Testis (tissue), 3 donors: ENCODE data around the gene PRMT3. TPM values are rescaled to one million over a fixed set of nuclear protein-coding genes. Genes with fewer than 3 reads are reported as not detected.

Experiments used
- DNase-seq: peaks from one replicate; pipeline ENCODE4 v3.0.0-alpha.2; 2019
- H3K27ac ChIP-seq, 2 donors: fragments of 200-600 bp; sonication (generic); one replicate each; pipeline ENCODE4 v1.5.1; 2019
- H3K27me3 ChIP-seq: fragments of 200-600 bp; sonication (generic); one replicate; pipeline ENCODE4 v1.5.1; 2019
- H3K36me3 ChIP-seq: fragments of 200-600 bp; sonication (generic); one replicate; pipeline ENCODE4 v1.5.1; 2017; ENCODE audit warnings: low read depth; ENCODE audit errors: missing control alignments
- H3K4me1 ChIP-seq: fragments of 200-600 bp; sonication (generic); one replicate; pipeline ENCODE4 v1.5.1; 2019
- H3K4me3 ChIP-seq, 2 donors: fragments of 200-600 bp; sonication (generic); one replicate each; pipeline ENCODE4 v1.5.1; 2017 to 2019
- H3K9me3 ChIP-seq: fragments of 200-600 bp; sonication (generic); one replicate; pipeline ENCODE4 v1.5.1; 2017
- POLR2A ChIP-seq: fragments of 450-650 bp; IDR thresholded peaks from one replicate; pipeline ENCODE4 v1.6.1; 2017; ENCODE audit warnings: antibody characterized with exemption, mild to moderate bottlenecking, moderate library complexity
- WGBS, 2 donors: methylation state at CpG; one replicate each; pipeline ENCODE4 v1.1.5; 2018; 5-methylcytosine and 5-hydroxymethylcytosine counted together
- intact Hi-C: fragments of 100-400 bp; cut with DNase I; formaldehyde crosslinking; loops from one replicate; pipeline ENCODE4 v1.15.1; 2023; ENCODE audit warnings: low total_unique reads
- polyA plus RNA-seq: library from polyadenylated mRNA; stranded (reverse); fragments of 350-450 nt; fragmentation: Illumina TruSeq; extraction: RNeasy Lipid Tissue Mini Kit (QIAGEN cat#74804); gene quantifications from one replicate; pipeline ENCODE4 v1.2.3, GENCODE V29; 2014; ENCODE audit warnings: low read depth, low replicate concordance; ENCODE audit not compliant: insufficient read depth
- total RNA-seq, 2 donors: library from RNA; depleted of rRNA; stranded (reverse); fragments of >200 nt; gene quantifications; one replicate each; pipeline ENCODE4 v1.2.3, GENCODE V29; 2016
- TF ChIP-seq, protein P1 (sequence below), 3 experiments: fragments of 450-650 bp in 2 of 3; fragments of 200-600 bp in 1 of 3; sonication (generic) in 1 of 3; IDR thresholded peaks; one replicate each; pipeline ENCODE4 v1.5.1; 2016 to 2019; ENCODE audit warnings: antibody characterized with exemption in 3 of 3, mild to moderate bottlenecking in 2 of 3, moderate library complexity in 1 of 3

PRMT3 gene
- total and polyA plus RNA-seq, 3 donors from 2014 or later = 9.1 to 28.0 (median 22.4) TPM

GRCh38 chr11:20415432-20415831, 27.9 kb downstream of the PRMT3 start:
- TF ChIP-seq, protein P1, sequence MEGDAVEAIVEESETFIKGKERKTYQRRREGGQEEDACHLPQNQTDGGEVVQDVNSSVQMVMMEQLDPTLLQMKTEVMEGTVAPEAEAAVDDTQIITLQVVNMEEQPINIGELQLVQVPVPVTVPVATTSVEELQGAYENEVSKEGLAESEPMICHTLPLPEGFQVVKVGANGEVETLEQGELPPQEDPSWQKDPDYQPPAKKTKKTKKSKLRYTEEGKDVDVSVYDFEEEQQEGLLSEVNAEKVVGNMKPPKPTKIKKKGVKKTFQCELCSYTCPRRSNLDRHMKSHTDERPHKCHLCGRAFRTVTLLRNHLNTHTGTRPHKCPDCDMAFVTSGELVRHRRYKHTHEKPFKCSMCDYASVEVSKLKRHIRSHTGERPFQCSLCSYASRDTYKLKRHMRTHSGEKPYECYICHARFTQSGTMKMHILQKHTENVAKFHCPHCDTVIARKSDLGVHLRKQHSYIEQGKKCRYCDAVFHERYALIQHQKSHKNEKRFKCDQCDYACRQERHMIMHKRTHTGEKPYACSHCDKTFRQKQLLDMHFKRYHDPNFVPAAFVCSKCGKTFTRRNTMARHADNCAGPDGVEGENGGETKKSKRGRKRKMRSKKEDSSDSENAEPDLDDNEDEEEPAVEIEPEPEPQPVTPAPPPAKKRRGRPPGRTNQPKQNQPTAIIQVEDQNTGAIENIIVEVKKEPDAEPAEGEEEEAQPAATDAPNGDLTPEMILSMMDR (IDR thresholded peaks at IDR 0.05) = no peak
- TF ChIP-seq POLR2A = no peak
- no peak for DNase-seq
- Histone ChIP-seq H3K27ac (no peak overlapping the region), H3K4me1 (no peaks in the 10 kb centered on the region), H3K9me3 (no peaks in the 10 kb centered on the region), H3K4me3 (no peak overlapping the region), H3K36me3 (no peaks in the 10 kb centered on the region), H3K27me3 (no peaks in the 10 kb centered on the region)
- intact Hi-C loops = no loop called here

DNA sequence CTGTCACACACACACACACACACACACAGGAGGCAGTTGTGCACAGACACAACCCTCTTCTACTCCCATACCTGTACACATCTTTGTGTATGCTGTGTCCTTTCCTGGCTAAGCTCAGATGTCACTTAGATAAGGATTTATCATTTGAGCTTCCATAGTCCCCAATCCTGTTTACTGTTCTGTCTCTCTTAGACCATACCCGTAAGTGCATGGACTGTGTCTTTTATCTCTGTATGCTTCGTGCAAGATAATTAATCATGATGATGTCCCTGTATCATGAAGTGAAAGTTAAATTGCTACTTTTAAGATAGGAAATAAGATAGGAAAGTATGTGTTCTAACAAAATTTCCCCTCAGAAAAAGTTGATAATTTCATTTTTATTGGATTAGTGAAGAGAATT, 30.3 kb downstream of the PRMT3 start:
- 66 to 74% methylated on average over 2 of the region's 2 CpGs for WGBS, 2 donors
- Histone ChIP-seq H3K36me3 (no peaks in the 10 kb centered on the region), H3K4me3 (no peak overlapping the region), H3K27me3 (no peaks in the 10 kb centered on the region), H3K4me1 (no peaks in the 10 kb centered on the region), H3K9me3 (no peaks in the 10 kb centered on the region), H3K27ac (no peak overlapping the region)
- intact Hi-C loops = no loop called here
- no peak for DNase-seq
- TF ChIP-seq, protein P1 (IDR thresholded peaks at IDR 0.05) = no peak

DNA sequence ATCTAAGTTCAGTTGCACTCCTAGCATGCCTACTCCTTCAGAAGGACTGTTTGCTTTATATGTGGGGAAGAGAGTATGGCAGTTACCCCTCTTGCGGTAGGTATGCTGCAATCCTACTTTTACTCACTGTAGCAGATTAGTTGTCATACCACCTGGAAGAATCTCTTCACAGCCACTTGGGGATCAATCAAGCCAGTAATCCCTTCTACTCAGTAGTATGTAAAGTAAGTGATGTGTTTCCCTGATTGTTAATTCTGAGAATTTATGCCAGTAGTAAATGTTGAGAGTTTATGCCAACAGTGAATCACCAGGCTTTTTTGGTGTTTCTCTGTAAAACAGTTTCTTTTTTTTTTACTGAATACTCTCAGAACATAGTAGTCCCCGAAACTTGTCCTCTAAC, 34.4 kb downstream of the PRMT3 start:
- no peaks in the 10 kb centered on the region for H3K27me3 ChIP-seq
- H3K36me3 ChIP-seq = no peaks in the 10 kb centered on the region
- H3K9me3 ChIP-seq = no peaks in the 10 kb centered on the region
- H3K27ac ChIP-seq = no peak overlapping the region
- no peak for TF ChIP-seq POLR2A
- TF ChIP-seq, protein P1 (IDR thresholded peaks at IDR 0.05) = no peak
- 91 to 94% methylated on average over 2 of the region's 2 CpGs for WGBS, 2 donors
- DNase-seq = no peak
- intact Hi-C loops = no loop called here
- H3K4me1 ChIP-seq = no peaks in the 10 kb centered on the region
- H3K4me3 ChIP-seq = no peak overlapping the region

DNA sequence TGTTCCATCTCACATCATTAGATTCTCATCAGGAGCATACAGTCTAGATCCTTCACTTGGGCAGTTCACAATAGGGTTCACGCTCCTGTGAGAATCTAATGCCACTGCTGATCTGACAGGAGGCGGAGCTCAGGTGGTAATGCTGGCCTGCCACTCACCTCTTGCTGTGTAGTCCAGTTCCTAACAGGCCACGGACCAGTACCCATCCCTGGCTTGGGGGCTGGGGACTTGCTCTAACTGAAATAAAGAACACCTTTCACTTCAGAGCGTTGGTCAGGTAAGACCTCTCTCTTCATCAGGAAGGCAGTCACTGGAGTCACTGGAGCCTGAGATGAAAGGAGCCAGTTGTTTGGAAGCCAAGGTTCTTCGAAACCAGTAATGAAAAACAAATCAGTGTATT, 41.7 kb downstream of the PRMT3 start:
- no peak overlapping the region for H3K27ac ChIP-seq
- no peaks in the 10 kb centered on the region for H3K27me3 ChIP-seq
- no peaks in the 10 kb centered on the region for H3K36me3 ChIP-seq
- no peak for TF ChIP-seq POLR2A
- TF ChIP-seq, protein P1 (IDR thresholded peaks at IDR 0.05) = no peak
- intact Hi-C loops = no loop called here
- DNase-seq = no peak
- H3K9me3 ChIP-seq = no peaks in the 10 kb centered on the region
- WGBS, 2 donors = 87 to 92% methylated on average over 5 of the region's 5 CpGs
- H3K4me3 ChIP-seq = no peak overlapping the region
- no peaks in the 10 kb centered on the region for H3K4me1 ChIP-seq

DNA sequence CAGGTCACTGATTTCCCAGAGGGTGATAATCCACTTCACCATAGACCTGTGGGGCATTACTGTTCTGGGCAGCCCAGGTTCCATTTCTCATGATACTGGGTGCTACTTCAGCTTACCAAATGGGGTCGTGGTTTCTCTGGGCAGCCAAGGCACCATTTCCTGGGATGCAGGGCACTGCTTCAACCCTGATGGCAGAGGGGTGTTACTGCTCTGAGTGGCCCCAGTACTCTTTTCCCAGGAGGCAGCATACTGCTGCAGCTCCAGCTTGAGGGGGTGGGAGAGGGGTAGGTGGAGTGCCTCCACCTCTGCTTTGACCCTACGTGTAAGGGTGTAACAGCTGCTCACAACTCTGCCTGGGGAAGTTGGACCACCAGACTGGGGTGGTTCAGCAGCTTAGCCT, 51.1 kb downstream of the PRMT3 start:
- no peaks in the 10 kb centered on the region for H3K27me3 ChIP-seq
- H3K4me1 ChIP-seq = no peaks in the 10 kb centered on the region
- no peak overlapping the region for H3K27ac ChIP-seq
- TF ChIP-seq POLR2A = no peak
- TF ChIP-seq, protein P1 (IDR thresholded peaks at IDR 0.05) = no peak
- no peaks in the 10 kb centered on the region for H3K36me3 ChIP-seq
- no peak overlapping the region for H3K4me3 ChIP-seq
- no peaks in the 10 kb centered on the region for H3K9me3 ChIP-seq
- intact Hi-C loops = no loop called here
- no peak for DNase-seq
- WGBS, 2 donors = 80 to 96% methylated on average over 1 to 2 of the region's 2 CpGs
